HepG2 (cell line): ENCODE measurements around the gene TTC38. TPM values are rescaled to one million over a fixed set of nuclear protein-coding genes. Genes with fewer than 3 reads are reported as not detected.

Experiments used
- HOXA7 ChIP-seq: sonication (generic); formaldehyde crosslinking; IDR thresholded peaks from 2 replicates; pipeline ENCODE4 v1.8.1; 2022; ENCODE audit warnings: mild to moderate bottlenecking, missing genetic modification reagents, moderate library complexity
- KDM3A ChIP-seq: IDR thresholded peaks from 2 replicates; pipeline ENCODE4 v1.6.1; 2018; ENCODE audit warnings: low read depth, missing compliant biosample characterization
- MAF1 ChIP-seq: sonication (generic); formaldehyde crosslinking; IDR thresholded peaks from 2 replicates; pipeline ENCODE4 v1.5.0; 2020; ENCODE audit warnings: missing genetic modification reagents, borderline replicate concordance
- PHF5A ChIP-seq: IDR thresholded peaks from one replicate; pipeline ENCODE4 v1.6.1; 2018; ENCODE audit warnings: low read depth, missing genetic modification reagents; ENCODE audit not compliant: unreplicated experiment
- POLR2G ChIP-seq: fragments of 200-400 bp; formaldehyde crosslinking; IDR thresholded peaks from 2 replicates; pipeline ENCODE4 v1.6.1; 2018; ENCODE audit warnings: mild to moderate bottlenecking, low read depth, low read length, moderate library complexity
- REL ChIP-seq: sonication (generic); formaldehyde crosslinking; conservative IDR thresholded peaks from 2 replicates; pipeline ENCODE4 v1.8.0; 2022; ENCODE audit warnings: mild to moderate bottlenecking, missing genetic modification reagents, moderate library complexity
- SALL2 ChIP-seq: sonication (generic); formaldehyde crosslinking; IDR thresholded peaks from 2 replicates; pipeline ENCODE4 v1.8.1; 2023; ENCODE audit warnings: mild to moderate bottlenecking, missing genetic modification reagents, inconsistent platforms
- SMAD3 ChIP-seq: sonication (generic); formaldehyde crosslinking; IDR thresholded peaks from 2 replicates; pipeline ENCODE4 v1.4.0; 2020; ENCODE audit warnings: missing genetic modification reagents
- XBP1 ChIP-seq: sonication (generic); formaldehyde crosslinking; IDR thresholded peaks from 2 replicates; pipeline ENCODE4 v1.5.0; 2020; ENCODE audit warnings: missing genetic modification reagents
- ZFP1 ChIP-seq: IDR thresholded peaks from 2 replicates; pipeline ENCODE4 v1.6.1; 2016
- ZFP37 ChIP-seq: sonication (generic); formaldehyde crosslinking; IDR thresholded peaks from 2 replicates; pipeline ENCODE4 v1.4.0; 2020; ENCODE audit warnings: missing genetic modification reagents, borderline replicate concordance
- ZNF138 ChIP-seq: sonication (generic); formaldehyde crosslinking; IDR thresholded peaks from 2 replicates; pipeline ENCODE4 v1.5.0; 2020; ENCODE audit warnings: mild to moderate bottlenecking, low read depth, missing genetic modification reagents
- ZNF430 ChIP-seq: sonication (generic); formaldehyde crosslinking; IDR thresholded peaks from 2 replicates; pipeline ENCODE4 v1.9.0; 2021; ENCODE audit warnings: mild to moderate bottlenecking, missing genetic modification reagents
- ZNF441 ChIP-seq: sonication (generic); formaldehyde crosslinking; IDR thresholded peaks from 2 replicates; pipeline ENCODE4 v1.7.0; 2021; ENCODE audit warnings: missing genetic modification reagents, borderline replicate concordance
- ZNF468 ChIP-seq: sonication (generic); formaldehyde crosslinking; IDR thresholded peaks from 2 replicates; pipeline ENCODE4 v1.8.0; 2022; ENCODE audit warnings: mild to moderate bottlenecking, moderate library complexity, missing genetic modification reagents
- ZNF747 ChIP-seq: sonication (generic); formaldehyde crosslinking; IDR thresholded peaks from 2 replicates; pipeline ENCODE4 v1.8.1; 2023; ENCODE audit warnings: missing genetic modification reagents, mild to moderate bottlenecking, borderline replicate concordance
- polyA plus RNA-seq, 8 experiments: library from polyadenylated mRNA; depleted of rRNA in 3 of 8; stranded (reverse) in 7 of 8; unstranded in 1 of 8; fragments of >200 nt; fragmentation: Illumina TruSeq in 4 of 8; extraction: Trizol in 4 of 8; gene quantifications; 2 replicates each; pipeline versions ENCODE4 v1.2.1 to v1.2.3, GENCODE V29; 2011 to 2016; ENCODE audit warnings: low read depth in 4 of 8, missing spikeins in 1 of 8, mixed read lengths in 1 of 8; ENCODE audit not compliant: insufficient read depth in 1 of 8
- total RNA-seq, 5 experiments: library from RNA; depleted of rRNA; stranded (reverse); fragments of >200 nt; fragmentation: Illumina TruSeq; extraction: Trizol; gene quantifications; 2 replicates each; pipeline ENCODE4 v1.2.3, GENCODE V29; 2016; ENCODE audit warnings: low read depth in 1 of 5
- TF ChIP-seq, protein P1 (sequence below): sonication (generic); formaldehyde crosslinking; IDR thresholded peaks from 2 replicates; pipeline ENCODE4 v1.4.0; 2020; ENCODE audit warnings: low read depth, mild to moderate bottlenecking, missing genetic modification reagents
- TF ChIP-seq, protein P2 (sequence below): IDR thresholded peaks from 2 replicates; pipeline ENCODE4 v1.6.1; 2016; ENCODE audit warnings: missing compliant biosample characterization, missing genetic modification reagents, borderline replicate concordance
- TF ChIP-seq, protein P3 (sequence below): sonication (generic); formaldehyde crosslinking; IDR thresholded peaks from 2 replicates; pipeline ENCODE4 v1.8.0; 2022; ENCODE audit warnings: missing genetic modification reagents, low read depth, mild to moderate bottlenecking, borderline replicate concordance
- TF ChIP-seq, protein P4 (sequence below): sonication (generic); formaldehyde crosslinking; IDR thresholded peaks from 2 replicates; pipeline ENCODE4 v1.4.0; 2020; ENCODE audit warnings: missing genetic modification reagents
- TF ChIP-seq, protein P5 (sequence below): sonication (generic); formaldehyde crosslinking; IDR thresholded peaks from 2 replicates; pipeline ENCODE4 v1.8.1; 2023; ENCODE audit warnings: mild to moderate bottlenecking, missing genetic modification reagents, borderline replicate concordance
- TF ChIP-seq, protein P6 (sequence below): sonication (generic); formaldehyde crosslinking; IDR thresholded peaks from 2 replicates; pipeline ENCODE4 v1.5.0; 2020; ENCODE audit warnings: missing genetic modification reagents

Gene TTC38
- total and polyA plus RNA-seq, 2 of the 13 experiments (the other 11 are each of a cell fraction or from before 2014, with no cell fraction given): 101 to 105 TPM

DNA sequence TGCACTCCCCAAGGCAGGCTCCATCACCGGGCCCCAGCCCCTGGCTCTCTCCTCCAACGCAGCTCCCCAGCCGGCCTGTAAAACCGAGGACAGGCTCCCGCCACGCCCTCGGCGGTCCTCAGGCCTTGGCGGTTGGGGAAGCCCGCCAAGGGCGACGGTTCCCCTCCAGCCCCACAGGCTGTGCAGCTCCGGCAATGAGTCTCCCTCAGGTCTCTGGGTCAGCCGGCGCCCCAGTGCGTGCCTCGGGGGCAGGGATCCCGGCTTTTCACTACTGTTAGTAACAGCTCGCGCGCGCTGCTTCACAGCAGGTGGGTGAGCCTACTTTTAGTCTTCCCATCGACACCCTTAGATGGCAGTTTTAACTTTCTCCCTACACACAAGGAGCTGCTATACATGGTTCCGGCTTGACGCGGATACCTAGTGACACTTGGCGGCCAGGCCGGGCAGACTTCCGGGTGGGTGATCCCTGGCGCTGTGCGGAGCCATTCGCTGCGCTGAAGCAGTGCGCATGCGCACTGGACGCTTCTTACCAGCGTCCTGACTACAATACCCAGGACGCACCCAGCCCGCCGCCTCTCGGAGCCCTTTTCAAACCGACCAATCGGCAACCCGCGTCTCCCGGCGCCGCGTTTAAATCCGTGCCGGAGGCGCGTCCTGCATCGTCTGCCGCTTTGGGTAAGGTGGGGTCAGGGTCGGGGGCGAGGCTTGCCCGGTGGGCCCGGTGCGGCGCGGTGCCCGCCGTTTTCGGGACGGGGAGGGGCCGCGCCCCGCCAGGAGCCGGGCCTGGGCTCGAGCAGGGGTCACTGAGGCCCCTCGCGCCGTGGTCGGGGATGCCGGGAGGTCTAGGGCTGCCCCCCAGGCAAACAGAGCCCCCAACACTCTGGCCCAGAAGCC, 28.7 kb downstream of the TTC38 start, which contains the start of gene GTSE1 (continued):
- TF ChIP-seq ZNF747 (CRISPR knock-in tag) (no peak), PHF5A (no peak), ZNF441 (CRISPR knock-in tag) (peak; percentile 67), SALL2 (CRISPR knock-in tag) (peak; percentile 71), REL (CRISPR knock-in tag) (peak; percentile 100), MAF1 (CRISPR knock-in tag) (0 out of 2 replicates have a peak, but pooled peaks have one; percentile 20), HOXA7 (peak; percentile 92; the same call in 1 of the 2 replicates), XBP1 (CRISPR knock-in tag) (no peak), POLR2G (0 out of 2 replicates have a peak, but pooled peaks have one; percentile 13), ZNF138 (CRISPR knock-in tag) (no peak), SMAD3 (CRISPR knock-in tag) (no peak; the same call in 1 of the 2 replicates), KDM3A (no peak), ZNF468 (CRISPR knock-in tag) (peak; percentile 98; the same call in 1 of the 2 replicates), ZFP1 (CRISPR knock-in tag) (no peak), ZFP37 (CRISPR knock-in tag) (no peak), ZNF430 (CRISPR knock-in tag) (peak; percentile 69)
- TF ChIP-seq, protein P1, sequence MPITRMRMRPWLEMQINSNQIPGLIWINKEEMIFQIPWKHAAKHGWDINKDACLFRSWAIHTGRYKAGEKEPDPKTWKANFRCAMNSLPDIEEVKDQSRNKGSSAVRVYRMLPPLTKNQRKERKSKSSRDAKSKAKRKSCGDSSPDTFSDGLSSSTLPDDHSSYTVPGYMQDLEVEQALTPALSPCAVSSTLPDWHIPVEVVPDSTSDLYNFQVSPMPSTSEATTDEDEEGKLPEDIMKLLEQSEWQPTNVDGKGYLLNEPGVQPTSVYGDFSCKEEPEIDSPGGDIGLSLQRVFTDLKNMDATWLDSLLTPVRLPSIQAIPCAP (CRISPR knock-in tag): no peak
- TF ChIP-seq, protein P2, sequence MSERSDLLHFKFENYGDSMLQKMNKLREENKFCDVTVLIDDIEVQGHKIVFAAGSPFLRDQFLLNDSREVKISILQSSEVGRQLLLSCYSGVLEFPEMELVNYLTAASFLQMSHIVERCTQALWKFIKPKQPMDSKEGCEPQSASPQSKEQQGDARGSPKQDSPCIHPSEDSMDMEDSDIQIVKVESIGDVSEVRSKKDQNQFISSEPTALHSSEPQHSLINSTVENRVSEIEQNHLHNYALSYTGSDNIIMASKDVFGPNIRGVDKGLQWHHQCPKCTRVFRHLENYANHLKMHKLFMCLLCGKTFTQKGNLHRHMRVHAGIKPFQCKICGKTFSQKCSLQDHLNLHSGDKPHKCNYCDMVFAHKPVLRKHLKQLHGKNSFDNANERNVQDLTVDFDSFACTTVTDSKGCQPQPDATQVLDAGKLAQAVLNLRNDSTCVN (CRISPR knock-in tag): no peak
- TF ChIP-seq, protein P3, sequence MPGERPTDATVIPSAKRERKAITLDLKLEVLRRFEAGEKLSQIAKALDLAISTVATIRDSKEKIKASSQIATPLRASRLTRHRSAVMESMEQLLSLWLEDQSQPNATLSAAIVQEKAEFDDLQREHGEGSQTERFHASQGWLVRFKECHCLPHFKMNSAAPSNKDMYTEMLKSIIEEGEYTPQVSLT (CRISPR knock-in tag): no peak
- TF ChIP-seq, protein P4, sequence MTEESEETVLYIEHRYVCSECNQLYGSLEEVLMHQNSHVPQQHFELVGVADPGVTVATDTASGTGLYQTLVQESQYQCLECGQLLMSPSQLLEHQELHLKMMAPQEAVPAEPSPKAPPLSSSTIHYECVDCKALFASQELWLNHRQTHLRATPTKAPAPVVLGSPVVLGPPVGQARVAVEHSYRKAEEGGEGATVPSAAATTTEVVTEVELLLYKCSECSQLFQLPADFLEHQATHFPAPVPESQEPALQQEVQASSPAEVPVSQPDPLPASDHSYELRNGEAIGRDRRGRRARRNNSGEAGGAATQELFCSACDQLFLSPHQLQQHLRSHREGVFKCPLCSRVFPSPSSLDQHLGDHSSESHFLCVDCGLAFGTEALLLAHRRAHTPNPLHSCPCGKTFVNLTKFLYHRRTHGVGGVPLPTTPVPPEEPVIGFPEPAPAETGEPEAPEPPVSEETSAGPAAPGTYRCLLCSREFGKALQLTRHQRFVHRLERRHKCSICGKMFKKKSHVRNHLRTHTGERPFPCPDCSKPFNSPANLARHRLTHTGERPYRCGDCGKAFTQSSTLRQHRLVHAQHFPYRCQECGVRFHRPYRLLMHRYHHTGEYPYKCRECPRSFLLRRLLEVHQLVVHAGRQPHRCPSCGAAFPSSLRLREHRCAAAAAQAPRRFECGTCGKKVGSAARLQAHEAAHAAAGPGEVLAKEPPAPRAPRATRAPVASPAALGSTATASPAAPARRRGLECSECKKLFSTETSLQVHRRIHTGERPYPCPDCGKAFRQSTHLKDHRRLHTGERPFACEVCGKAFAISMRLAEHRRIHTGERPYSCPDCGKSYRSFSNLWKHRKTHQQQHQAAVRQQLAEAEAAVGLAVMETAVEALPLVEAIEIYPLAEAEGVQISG (CRISPR knock-in tag): peak; percentile 89
- TF ChIP-seq, protein P5, sequence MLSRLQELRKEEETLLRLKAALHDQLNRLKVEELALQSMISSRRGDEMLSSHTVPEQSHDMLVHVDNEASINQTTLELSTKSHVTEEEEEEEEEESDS: peak; percentile 96; the same call in 1 of the 2 replicates
- TF ChIP-seq, protein P6, sequence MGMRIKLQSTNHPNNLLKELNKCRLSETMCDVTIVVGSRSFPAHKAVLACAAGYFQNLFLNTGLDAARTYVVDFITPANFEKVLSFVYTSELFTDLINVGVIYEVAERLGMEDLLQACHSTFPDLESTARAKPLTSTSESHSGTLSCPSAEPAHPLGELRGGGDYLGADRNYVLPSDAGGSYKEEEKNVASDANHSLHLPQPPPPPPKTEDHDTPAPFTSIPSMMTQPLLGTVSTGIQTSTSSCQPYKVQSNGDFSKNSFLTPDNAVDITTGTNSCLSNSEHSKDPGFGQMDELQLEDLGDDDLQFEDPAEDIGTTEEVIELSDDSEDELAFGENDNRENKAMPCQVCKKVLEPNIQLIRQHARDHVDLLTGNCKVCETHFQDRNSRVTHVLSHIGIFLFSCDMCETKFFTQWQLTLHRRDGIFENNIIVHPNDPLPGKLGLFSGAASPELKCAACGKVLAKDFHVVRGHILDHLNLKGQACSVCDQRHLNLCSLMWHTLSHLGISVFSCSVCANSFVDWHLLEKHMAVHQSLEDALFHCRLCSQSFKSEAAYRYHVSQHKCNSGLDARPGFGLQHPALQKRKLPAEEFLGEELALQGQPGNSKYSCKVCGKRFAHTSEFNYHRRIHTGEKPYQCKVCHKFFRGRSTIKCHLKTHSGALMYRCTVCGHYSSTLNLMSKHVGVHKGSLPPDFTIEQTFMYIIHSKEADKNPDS (CRISPR knock-in tag): no peak
